ENCODE results near the gene STAU1. TPM values are rescaled to one million over a fixed set of nuclear protein-coding genes. Genes with fewer than 3 reads are reported as not detected.

STAU1 gene
- total and polyA plus RNA-seq, 4 donors = 54.2 to 113 (median 74.0) TPM

DNA sequence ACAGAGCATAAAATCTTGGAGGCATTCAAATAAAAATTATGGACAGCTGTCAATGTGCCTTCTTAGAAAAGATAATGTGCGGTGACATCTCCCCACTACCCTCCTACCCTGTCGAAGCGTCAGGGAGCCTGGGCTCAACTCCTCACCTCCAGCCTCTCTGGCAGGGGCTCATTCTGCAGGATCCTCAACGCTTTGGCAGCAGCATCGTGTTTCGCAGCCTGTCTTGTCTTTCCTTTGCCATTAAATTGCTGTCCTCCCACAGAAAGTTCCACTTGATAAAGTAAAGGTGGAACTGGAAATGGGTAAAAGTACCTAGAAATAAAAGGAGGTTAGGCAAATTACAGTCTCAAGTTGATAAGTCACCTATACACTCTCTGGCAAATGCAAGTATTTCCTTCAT, 36.7 kb downstream of the STAU1 start:
- WGBS (ENCODE audit: insufficient coverage) = 88% methylated on average over 3 of the region's 6 CpGs
- H3K36me3 ChIP-seq (ENCODE audit: control insufficient read depth, insufficient read depth, low read length) = peaks cover 26% of the 10 kb centered on the region
- no peak overlapping the region for H3K4me3 ChIP-seq (ENCODE audit: low read depth, low read length)
- no peak for DNase-seq (ENCODE audit: low read depth in 4 of 6, low spot score in 6 of 6)
- no peaks in the 10 kb centered on the region for H3K9me3 ChIP-seq (ENCODE audit: control insufficient read depth, insufficient read depth, low read length)
- H3K27me3 ChIP-seq (ENCODE audit: control insufficient read depth, insufficient read depth, low read length) = no peaks in the 10 kb centered on the region
- H3K4me1 ChIP-seq (ENCODE audit: control insufficient read depth, insufficient read depth, low read length) = no peaks in the 10 kb centered on the region
- no peak overlapping the region for H3K27ac ChIP-seq (ENCODE audit: low read depth, low read length)

DNA sequence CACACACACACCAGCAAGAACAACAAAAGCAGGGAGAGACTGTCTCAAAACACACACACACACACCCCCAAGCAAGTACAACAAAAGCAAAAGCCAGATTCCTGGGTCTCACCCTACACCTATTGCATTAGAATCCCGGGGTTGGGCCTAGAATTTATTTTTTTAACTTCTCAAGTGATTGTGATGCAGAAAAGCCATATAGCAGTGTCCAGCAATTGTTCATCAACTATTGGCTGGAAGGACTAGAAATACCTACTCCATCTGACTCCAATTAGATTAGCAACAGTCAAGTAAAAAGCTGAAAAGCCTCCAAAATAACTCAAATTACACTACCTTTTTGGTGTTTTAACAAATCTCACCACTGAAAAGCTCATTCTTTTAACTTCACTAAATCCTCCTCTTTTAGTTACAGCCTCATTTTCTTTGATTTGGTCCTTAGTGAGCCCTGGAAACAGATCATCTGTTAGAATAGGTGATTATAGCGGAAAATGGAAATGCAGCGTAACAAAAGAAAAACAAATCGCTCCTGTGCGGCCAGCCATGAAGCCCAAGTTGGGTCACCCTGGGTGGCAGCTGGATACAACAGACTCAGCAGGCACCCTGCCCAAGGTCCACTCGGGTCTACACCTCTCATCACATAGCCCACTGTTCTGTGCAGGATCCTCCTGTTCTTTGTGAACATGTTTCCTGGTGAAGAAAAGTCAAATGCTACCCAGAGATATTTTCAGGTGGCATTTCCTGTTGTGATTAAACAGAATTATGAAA, 38.7 kb downstream of the STAU1 start:
- no peaks in the 10 kb centered on the region for H3K27me3 ChIP-seq (ENCODE audit: control insufficient read depth, insufficient read depth, low read length)
- H3K4me1 ChIP-seq (ENCODE audit: control insufficient read depth, insufficient read depth, low read length) = no peaks in the 10 kb centered on the region
- no peaks in the 10 kb centered on the region for H3K9me3 ChIP-seq (ENCODE audit: control insufficient read depth, insufficient read depth, low read length)
- H3K4me3 ChIP-seq (ENCODE audit: low read depth, low read length) = no peak overlapping the region
- no peak overlapping the region for H3K27ac ChIP-seq (ENCODE audit: low read depth, low read length)
- 10% methylated on average over 2 of the region's 6 CpGs for WGBS (ENCODE audit: insufficient coverage)
- peaks cover 26% of the 10 kb centered on the region for H3K36me3 ChIP-seq (ENCODE audit: control insufficient read depth, insufficient read depth, low read length)
- DNase-seq (ENCODE audit: low read depth in 4 of 6, low spot score in 6 of 6) = no peak

DNA sequence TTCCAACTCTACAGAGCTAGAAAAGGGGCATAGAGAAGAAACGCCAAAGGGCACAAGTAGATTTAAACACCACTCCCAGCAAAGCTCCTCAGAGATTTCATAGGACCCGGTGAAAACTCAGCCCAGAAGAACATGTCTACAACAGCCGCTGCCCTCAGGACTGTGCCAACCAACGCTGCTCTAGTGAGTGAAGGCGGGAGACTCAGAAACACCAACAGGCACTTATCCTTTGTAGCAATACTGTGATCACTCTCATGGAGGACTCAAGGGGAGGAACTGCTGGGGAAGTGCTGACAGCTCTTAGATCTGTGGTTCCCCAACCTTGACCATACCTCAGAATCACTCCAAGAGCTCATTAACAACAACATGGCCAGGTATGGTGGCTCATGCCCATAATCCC, 39.5 kb downstream of the STAU1 start:
- no peak overlapping the region for H3K27ac ChIP-seq (ENCODE audit: low read depth, low read length)
- H3K36me3 ChIP-seq (ENCODE audit: control insufficient read depth, insufficient read depth, low read length) = peaks cover 26% of the 10 kb centered on the region
- H3K9me3 ChIP-seq (ENCODE audit: control insufficient read depth, insufficient read depth, low read length) = no peaks in the 10 kb centered on the region
- H3K27me3 ChIP-seq (ENCODE audit: control insufficient read depth, insufficient read depth, low read length) = no peaks in the 10 kb centered on the region
- no peak for DNase-seq (ENCODE audit: low read depth in 4 of 6, low spot score in 6 of 6)
- no peaks in the 10 kb centered on the region for H3K4me1 ChIP-seq (ENCODE audit: control insufficient read depth, insufficient read depth, low read length)
- H3K4me3 ChIP-seq (ENCODE audit: low read depth, low read length) = no peak overlapping the region
- 98% methylated on average over 4 of the region's 5 CpGs for WGBS (ENCODE audit: insufficient coverage)

DNA sequence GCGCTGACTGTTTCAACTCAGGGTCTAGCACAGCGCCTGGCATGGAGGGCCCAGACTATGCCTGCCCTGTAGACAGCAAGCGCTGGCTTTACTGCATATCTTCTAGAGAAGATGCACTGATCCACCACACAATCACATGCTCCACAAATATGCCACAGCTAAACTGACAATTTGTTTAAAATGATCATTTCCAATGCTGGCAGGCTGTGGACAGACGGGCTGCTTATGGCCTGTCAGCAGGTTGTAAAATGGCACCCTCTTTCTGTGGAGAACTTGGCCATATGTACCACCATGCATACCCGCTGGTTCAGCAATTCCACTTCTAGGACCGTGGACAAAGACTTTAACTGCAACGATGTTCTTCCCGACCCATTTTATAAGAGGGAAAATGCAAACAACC, 40.8 kb downstream of the STAU1 start:
- H3K27ac ChIP-seq (ENCODE audit: low read depth, low read length) = no peak overlapping the region
- H3K4me3 ChIP-seq (ENCODE audit: low read depth, low read length) = no peak overlapping the region
- H3K4me1 ChIP-seq (ENCODE audit: control insufficient read depth, insufficient read depth, low read length) = no peaks in the 10 kb centered on the region
- DNase-seq (ENCODE audit: low read depth in 4 of 6, low spot score in 6 of 6) = peak in 2 of 6 donors; percentile 10 to 70
- peaks cover 17% of the 10 kb centered on the region for H3K36me3 ChIP-seq (ENCODE audit: control insufficient read depth, insufficient read depth, low read length)
- WGBS (ENCODE audit: insufficient coverage) = 97% methylated on average over 4 of the region's 8 CpGs
- no peaks in the 10 kb centered on the region for H3K9me3 ChIP-seq (ENCODE audit: control insufficient read depth, insufficient read depth, low read length)
- H3K27me3 ChIP-seq (ENCODE audit: control insufficient read depth, insufficient read depth, low read length) = no peaks in the 10 kb centered on the region

DNA sequence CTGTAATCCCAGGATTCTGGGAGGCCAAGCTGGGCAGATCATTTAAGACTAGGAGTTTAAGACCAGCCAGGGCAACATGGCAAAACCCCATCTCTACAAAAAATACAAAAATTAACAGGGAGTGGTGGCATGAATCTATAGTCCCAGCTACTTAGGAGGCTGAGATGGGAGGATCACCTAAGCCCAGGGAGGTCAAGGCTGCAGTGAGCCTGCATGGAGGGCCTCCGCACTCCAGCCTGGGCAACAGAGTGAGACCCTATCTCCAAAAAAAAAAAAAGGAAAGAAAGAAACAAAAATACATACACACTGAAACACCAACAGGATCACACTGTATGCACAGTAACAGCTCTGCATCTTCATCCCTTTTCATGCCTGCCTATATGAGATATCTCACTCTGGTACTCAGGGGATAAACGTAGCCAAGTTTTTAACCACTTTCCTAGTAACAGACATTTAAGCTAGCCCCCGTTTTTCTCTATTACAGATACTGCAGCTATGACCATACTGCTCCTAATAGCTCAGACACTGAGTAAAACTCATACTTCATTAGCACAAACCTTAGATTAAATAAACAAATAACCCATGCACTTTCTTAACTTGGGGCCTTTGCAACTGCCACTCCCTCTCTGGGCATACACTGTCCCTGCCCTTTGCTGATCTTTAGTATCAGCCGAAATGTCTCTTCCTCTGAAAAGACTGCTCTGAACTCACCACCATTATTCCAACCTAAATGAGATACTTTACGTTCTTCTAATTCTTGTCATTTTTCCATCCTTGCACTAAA, 41.5 kb downstream of the STAU1 start:
- H3K9me3 ChIP-seq (ENCODE audit: control insufficient read depth, insufficient read depth, low read length) = no peaks in the 10 kb centered on the region
- DNase-seq (ENCODE audit: low read depth in 4 of 6, low spot score in 6 of 6) = no peak
- H3K4me3 ChIP-seq (ENCODE audit: low read depth, low read length) = no peak overlapping the region
- WGBS (ENCODE audit: insufficient coverage) = 92% methylated on average over 3 of the region's 5 CpGs
- no peak overlapping the region for H3K27ac ChIP-seq (ENCODE audit: low read depth, low read length)
- H3K27me3 ChIP-seq (ENCODE audit: control insufficient read depth, insufficient read depth, low read length) = no peaks in the 10 kb centered on the region
- H3K4me1 ChIP-seq (ENCODE audit: control insufficient read depth, insufficient read depth, low read length) = no peaks in the 10 kb centered on the region
- peaks cover 14% of the 10 kb centered on the region for H3K36me3 ChIP-seq (ENCODE audit: control insufficient read depth, insufficient read depth, low read length)

DNA sequence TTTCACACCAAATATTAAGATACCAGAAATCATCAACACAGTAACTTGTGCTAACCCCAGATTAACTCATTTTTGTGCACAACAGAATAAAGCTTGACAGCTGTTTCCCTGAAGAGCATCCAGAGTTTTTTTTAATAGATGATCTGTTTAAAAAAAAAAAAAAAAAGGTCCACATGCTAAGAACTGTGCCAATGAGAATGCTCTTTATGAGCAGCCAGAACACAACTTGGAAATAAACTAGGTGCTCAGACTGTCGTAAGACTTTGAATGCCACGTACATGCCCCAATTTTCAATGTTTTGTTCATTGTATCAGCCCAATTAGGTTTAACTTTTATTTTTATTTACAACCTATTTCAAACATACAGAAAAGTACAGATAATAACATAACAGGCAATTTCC, 47.3 kb downstream of the STAU1 start:
- Histone ChIP-seq H3K36me3 (ENCODE audit: control insufficient read depth, insufficient read depth, low read length) (peaks cover 12% of the 10 kb centered on the region), H3K4me1 (ENCODE audit: control insufficient read depth, insufficient read depth, low read length) (no peaks in the 10 kb centered on the region), H3K27me3 (ENCODE audit: control insufficient read depth, insufficient read depth, low read length) (no peaks in the 10 kb centered on the region), H3K9me3 (ENCODE audit: control insufficient read depth, insufficient read depth, low read length) (no peaks in the 10 kb centered on the region), H3K4me3 (ENCODE audit: low read depth, low read length) (no peak overlapping the region), H3K27ac (ENCODE audit: low read depth, low read length) (no peak overlapping the region)
- 79% methylated on average over 2 of the region's 2 CpGs for WGBS (ENCODE audit: insufficient coverage)
- no peak for DNase-seq (ENCODE audit: low read depth in 4 of 6, low spot score in 6 of 6)

DNA sequence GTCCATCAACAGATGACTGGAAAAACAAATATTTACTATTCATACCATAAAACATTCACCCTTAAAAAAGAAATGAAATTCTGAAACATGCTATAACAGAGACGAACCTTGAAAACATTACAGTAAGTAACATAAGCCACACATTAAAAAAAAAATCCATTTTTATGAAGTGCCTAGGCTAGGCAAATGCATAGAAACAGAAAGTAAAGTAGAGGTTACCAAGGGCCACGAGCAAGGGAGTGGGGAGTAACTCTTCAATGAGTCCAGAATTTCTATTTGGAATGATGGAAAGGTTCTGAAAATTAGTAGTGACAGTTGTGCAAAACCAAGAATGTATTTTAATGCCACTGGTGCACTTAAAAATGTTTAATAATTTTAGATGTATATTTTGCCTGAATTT, 47.7 kb downstream of the STAU1 start:
- 75% methylated on average over 1 of the region's 2 CpGs for WGBS (ENCODE audit: insufficient coverage)
- H3K4me1 ChIP-seq (ENCODE audit: control insufficient read depth, insufficient read depth, low read length) = no peaks in the 10 kb centered on the region
- no peak overlapping the region for H3K4me3 ChIP-seq (ENCODE audit: low read depth, low read length)
- DNase-seq (ENCODE audit: low read depth in 4 of 6, low spot score in 6 of 6) = no peak
- no peaks in the 10 kb centered on the region for H3K9me3 ChIP-seq (ENCODE audit: control insufficient read depth, insufficient read depth, low read length)
- no peaks in the 10 kb centered on the region for H3K27me3 ChIP-seq (ENCODE audit: control insufficient read depth, insufficient read depth, low read length)
- H3K27ac ChIP-seq (ENCODE audit: low read depth, low read length) = no peak overlapping the region
- peaks cover 12% of the 10 kb centered on the region for H3K36me3 ChIP-seq (ENCODE audit: control insufficient read depth, insufficient read depth, low read length)

DNA sequence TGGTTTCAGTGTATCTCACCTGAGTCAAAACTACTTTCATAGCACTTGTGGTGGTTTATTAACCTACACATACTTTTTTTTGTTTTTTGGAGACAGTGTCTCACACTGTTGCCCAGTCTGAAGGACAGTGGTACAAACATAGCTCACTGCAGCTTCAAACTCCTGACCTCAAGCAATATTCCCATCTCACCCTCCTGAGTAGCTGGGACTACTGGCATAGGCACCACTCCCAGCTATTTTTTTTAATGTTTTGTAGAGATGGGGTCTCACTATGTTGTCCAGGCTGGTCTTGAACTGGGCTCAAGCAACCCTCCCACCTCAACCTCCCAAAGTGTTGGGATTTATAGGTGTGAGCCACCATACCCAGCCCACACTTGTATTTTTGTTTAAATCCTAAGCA, 49.7 kb downstream of the STAU1 start:
- Histone ChIP-seq H3K4me1 (ENCODE audit: control insufficient read depth, insufficient read depth, low read length) (peaks cover under 1% of the 10 kb centered on the region), H3K36me3 (ENCODE audit: control insufficient read depth, insufficient read depth, low read length) (peaks cover 20% of the 10 kb centered on the region), H3K27me3 (ENCODE audit: control insufficient read depth, insufficient read depth, low read length) (no peaks in the 10 kb centered on the region), H3K4me3 (ENCODE audit: low read depth, low read length) (no peak overlapping the region), H3K27ac (ENCODE audit: low read depth, low read length) (no peak overlapping the region), H3K9me3 (ENCODE audit: control insufficient read depth, insufficient read depth, low read length) (no peaks in the 10 kb centered on the region)
- no peak for DNase-seq (ENCODE audit: low read depth in 4 of 6, low spot score in 6 of 6)

DNA sequence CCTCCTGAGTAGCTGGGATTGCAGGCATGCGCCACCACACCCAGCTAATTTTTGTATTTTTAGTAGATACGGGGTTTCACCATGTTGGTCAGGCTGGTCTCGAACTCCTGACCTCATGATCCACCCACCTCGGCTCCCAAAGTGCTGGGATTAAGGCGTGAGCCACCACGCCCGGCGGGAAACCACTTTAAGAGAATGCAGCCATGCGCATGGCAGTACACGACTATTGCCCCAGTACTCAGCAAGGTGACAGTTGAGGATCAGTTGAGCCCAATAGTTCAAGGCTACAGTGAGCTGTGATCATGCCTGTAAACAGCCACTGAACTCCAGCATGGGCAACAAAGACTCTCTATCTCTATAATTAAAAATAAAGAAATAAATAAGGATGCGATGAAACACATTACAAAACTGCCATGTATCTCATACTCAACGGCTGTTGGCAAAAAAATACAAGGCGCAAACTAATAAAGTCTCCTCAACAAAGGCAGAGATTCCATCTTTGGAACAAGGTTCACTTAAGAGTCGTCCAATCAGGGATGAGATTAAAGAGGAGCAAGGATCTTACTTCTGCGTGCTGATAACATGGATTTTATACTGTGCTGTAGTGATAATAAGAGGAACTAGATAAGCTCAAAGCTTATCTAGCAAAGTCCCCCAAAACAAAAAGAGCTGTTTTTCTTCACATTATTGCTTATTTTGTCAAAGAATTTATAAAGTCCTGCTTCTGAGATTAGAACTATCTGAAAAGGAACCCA, 51.1 kb downstream of the STAU1 start:
- no peak for DNase-seq (ENCODE audit: low read depth in 4 of 6, low spot score in 6 of 6)
- H3K4me3 ChIP-seq (ENCODE audit: low read depth, low read length) = no peak overlapping the region
- H3K27ac ChIP-seq (ENCODE audit: low read depth, low read length) = no peak overlapping the region
- 96% methylated on average over 10 of the region's 15 CpGs for WGBS (ENCODE audit: insufficient coverage)
- no peaks in the 10 kb centered on the region for H3K27me3 ChIP-seq (ENCODE audit: control insufficient read depth, insufficient read depth, low read length)
- peaks cover 29% of the 10 kb centered on the region for H3K36me3 ChIP-seq (ENCODE audit: control insufficient read depth, insufficient read depth, low read length)
- peaks cover 5% of the 10 kb centered on the region for H3K4me1 ChIP-seq (ENCODE audit: control insufficient read depth, insufficient read depth, low read length)
- H3K9me3 ChIP-seq (ENCODE audit: control insufficient read depth, insufficient read depth, low read length) = no peaks in the 10 kb centered on the region

All from spinal cord (tissue), 10 donors.